Activated CD8-positive, alpha-beta T cell treated with anti-CD3 and anti-CD28 coated beads for 36 hours (primary cell): ENCODE data around the gene SEMA4F. TPM values are rescaled to one million over a fixed set of nuclear protein-coding genes. Genes with fewer than 3 reads are reported as not detected.

Experiments
- ATAC-seq: fragments of 200-7000 bp; cut with Tn5 transposase; one replicate; pipeline ENCODE4 v1.10.0; 2021; ENCODE audit warnings: mild to moderate bottlenecking, moderate library complexity
- CTCF ChIA-PET: fragments of 350-600 bp; sonication (Branson Sonifier 250); formaldehyde crosslinking; loops from one replicate; lab custom pipeline; 2021; ENCODE audit warnings: antibody characterized with exemption; lab: Charles Lee
- POLR2A ChIA-PET: fragments of 350-600 bp; sonication (Branson Sonifier 250); formaldehyde crosslinking; loops from one replicate; lab custom pipeline; 2021; ENCODE audit warnings: antibody characterized with exemption; lab: Charles Lee
- DNase-seq: peaks from one replicate; pipeline ENCODE4 v3.0.0-alpha.2; 2020
- H3K27ac Mint-ChIP-seq: one replicate; pipeline ENCODE4 v1.8.0; 2021; ENCODE audit warnings: mild to moderate bottlenecking, mixed read lengths
- H3K27me3 Mint-ChIP-seq: one replicate; pipeline ENCODE4 v1.8.0; 2021; ENCODE audit warnings: mixed read lengths
- H3K36me3 Mint-ChIP-seq: one replicate; pipeline ENCODE4 v1.8.0; 2021; ENCODE audit warnings: low read depth, mixed read lengths
- H3K4me1 Mint-ChIP-seq: one replicate; pipeline ENCODE4 v1.8.0; 2021; ENCODE audit warnings: low read depth, mixed read lengths
- H3K4me3 Mint-ChIP-seq: one replicate; pipeline ENCODE4 v1.8.0; 2021; ENCODE audit warnings: mild to moderate bottlenecking, moderate library complexity, mixed read lengths
- H3K9me3 Mint-ChIP-seq: one replicate; pipeline ENCODE4 v1.8.0; 2021; ENCODE audit warnings: mixed read lengths
- CTCF ChIP-seq: fragments of 200-600 bp; IDR thresholded peaks from one replicate; pipeline ENCODE4 v1.8.0; 2022; ENCODE audit warnings: antibody characterized with exemption, mild to moderate bottlenecking
- intact Hi-C: fragments of 100-400 bp; cut with micrococcal nuclease; formaldehyde crosslinking; loops from one replicate; pipeline ENCODE4 v1.10.0; 2022
- total RNA-seq, 2 experiments: library from RNA; stranded (reverse); gene quantifications; one replicate each; pipeline ENCODE4 v1.2.3, GENCODE V29; 2021

SEMA4F gene
- total RNA-seq, 2 experiments from 2014 or later: 3.1 to 4.2 TPM

- H3K9me3 Mint-ChIP-seq: no peaks in the 10 kb centered on the region
- no peaks in the 10 kb centered on the region for H3K4me1 Mint-ChIP-seq
- no peak overlapping the region for H3K27ac Mint-ChIP-seq
- intact Hi-C loops: no loop called here
- TF ChIP-seq CTCF: no peak
- ATAC-seq (no peak), DNase-seq (no peak)
- no peaks in the 10 kb centered on the region for H3K27me3 Mint-ChIP-seq
- no peak overlapping the region for H3K4me3 Mint-ChIP-seq
- ChIA-PET CTCF (interaction anchor here (1.4 to 6.0 kb wide), 2 partner anchors 9 to 12 kb away, joined by 3 to 33 read pairs; no protein-coding TSS in a partner anchor), POLR2A (no interaction called here)
- H3K36me3 Mint-ChIP-seq: no peaks in the 10 kb centered on the region
Measured at GRCh38 chr2:74702001-74702715, 48.1 kb downstream of the SEMA4F start.

GRCh38 chr2:74703373-74703772, 49.3 kb downstream of the SEMA4F start:
- intact Hi-C loops: no loop called here
- Mint-ChIP-seq H3K36me3 (peaks cover 3% of the 10 kb centered on the region), H3K27me3 (no peaks in the 10 kb centered on the region), H3K4me3 (no peak overlapping the region), H3K27ac (no peak overlapping the region), H3K9me3 (no peaks in the 10 kb centered on the region), H3K4me1 (no peaks in the 10 kb centered on the region)
- ATAC-seq (no peak), DNase-seq (no peak)
- POLR2A ChIA-PET: interaction anchor here (1.0 kb wide), 1 partner anchor 11 kb away, joined by 4 read pairs; no protein-coding TSS in a partner anchor
- CTCF ChIA-PET: interaction anchor here (0.8 to 6.0 kb wide), 2 partner anchors 11 to 13 kb away, joined by 3 to 33 read pairs; no protein-coding TSS in a partner anchor
- no peak for TF ChIP-seq CTCF

GRCh38 chr2:74704216-74704615, 50.2 kb downstream of the SEMA4F start:
- CTCF ChIA-PET: interaction anchor here (6.0 kb wide), 1 partner anchor 10 kb away, joined by 33 read pairs; no protein-coding TSS in a partner anchor
- intact Hi-C loops: no loop called here
- no peak for TF ChIP-seq CTCF

GRCh38 chr2:74706741-74707140, 52.7 kb downstream of the SEMA4F start:
- DNase-seq: no peak
- intact Hi-C loops: no loop called here
- no peak overlapping the region for H3K4me3 Mint-ChIP-seq
- H3K36me3 Mint-ChIP-seq: peaks cover 3% of the 10 kb centered on the region
- no peaks in the 10 kb centered on the region for H3K4me1 Mint-ChIP-seq
- no peak overlapping the region for H3K27ac Mint-ChIP-seq
- TF ChIP-seq CTCF: no peak
- H3K27me3 Mint-ChIP-seq: no peaks in the 10 kb centered on the region
- no peaks in the 10 kb centered on the region for H3K9me3 Mint-ChIP-seq
- ATAC-seq: no peak
- ChIA-PET CTCF (no interaction called here), POLR2A (no interaction called here)

More at GRCh38 chr2:74704216-74704615, 50.2 kb downstream of the SEMA4F start:
- H3K27ac Mint-ChIP-seq: no peak overlapping the region
- H3K4me3 Mint-ChIP-seq: no peak overlapping the region
- DNase-seq: no peak
- ATAC-seq: no peak
- H3K4me1 Mint-ChIP-seq: no peaks in the 10 kb centered on the region
- no peaks in the 10 kb centered on the region for H3K27me3 Mint-ChIP-seq
- H3K9me3 Mint-ChIP-seq: no peaks in the 10 kb centered on the region
- peaks cover 3% of the 10 kb centered on the region for H3K36me3 Mint-ChIP-seq
- POLR2A ChIA-PET: no interaction called here

- Mint-ChIP-seq H3K27ac (no peak overlapping the region), H3K9me3 (no peaks in the 10 kb centered on the region), H3K4me1 (no peaks in the 10 kb centered on the region), H3K27me3 (no peaks in the 10 kb centered on the region), H3K36me3 (peaks cover 3% of the 10 kb centered on the region), H3K4me3 (no peak overlapping the region)
- intact Hi-C loops: no loop called here
- TF ChIP-seq CTCF: no peak
- CTCF ChIA-PET: interaction anchor here (0.9 kb wide), 1 partner anchor 168 kb away, joined by 3 read pairs; no protein-coding TSS in a partner anchor
- ATAC-seq (no peak), DNase-seq (no peak)
- POLR2A ChIA-PET: no interaction called here
Measured at GRCh38 chr2:74707837-74708236, 53.8 kb downstream of the SEMA4F start.
